HCT116 (cell line): Measurements from ENCODE around the gene SLC2A2. TPM values are rescaled to one million over a fixed set of nuclear protein-coding genes. Genes with fewer than 3 reads are reported as not detected.

Experiments used
- ATAC-seq: fragments of 200-7000 bp; cut with Tn5 transposase; 2 replicates; pipeline ENCODE4 v1.9.1; 2020; ENCODE audit warnings: mild to moderate bottlenecking, moderate library complexity
- BruUV-seq: library from RNA; stranded (reverse); fragments of 400-500 nt; replicated peaks from 2 replicates; lab custom pipeline; 2021; lab: Mats Ljungman, UMichigan
- CTCF ChIA-PET: fragments of 300-600 bp; sonication (Branson Sonifier 250); formaldehyde crosslinking; loops from one replicate; lab custom pipeline; 2021; ENCODE audit warnings: antibody characterized with exemption; lab: Charles Lee
- POLR2A ChIA-PET: fragments of 300-600, 350-600 bp; sonication (Branson Sonifier 250); formaldehyde crosslinking; loops from one replicate; lab custom pipeline; 2021; ENCODE audit warnings: antibody characterized with exemption; lab: Charles Lee
- RAD21 ChIA-PET, 2 experiments: fragments of 300-600 bp; sonication (Branson Sonifier 250); formaldehyde crosslinking; loops; one replicate each; lab custom pipeline; 2023; ENCODE audit warnings: low total read pairs in 2 of 2; ENCODE audit not compliant: uncharacterized antibody in 2 of 2, unreplicated experiment in 2 of 2, low non-redundant PET in 1 of 2; lab: Charles Lee
- DNase-seq: peaks from one replicate; pipeline ENCODE4 v3.0.0-alpha.2; 2010; ENCODE audit warnings: low read depth, low spot score
- H2AFZ ChIP-seq: fragments of 200-600 bp; shearing (Covaris generic), sonication (generic); 2 replicates; pipeline ENCODE4 v1.6.1; 2017; ENCODE audit warnings: low read depth, mixed run types, mixed read lengths, antibody characterized with exemption, low read length; ENCODE audit not compliant: poor library complexity, severe bottlenecking
- H3K27ac ChIP-seq: 2 replicates; pipeline ENCODE4 v1.5.1; 2012; ENCODE audit warnings: low read depth, low read length
- H3K27me3 ChIP-seq: fragments of 200-600 bp; sonication (generic); 2 replicates; pipeline ENCODE4 v1.6.1; 2016; ENCODE audit warnings: mixed run types, low read length, mixed read lengths; ENCODE audit not compliant: insufficient read depth
- H3K36me3 ChIP-seq, 2 experiments: fragments of 200-500 bp in 1 of 2; fragments of 200-600 bp in 1 of 2; sonication (Bioruptor generic) in 1 of 2; sonication (generic) in 1 of 2; 2 replicates each; pipeline versions ENCODE4 v1.5.1 to v1.6.1; 2014 to 2016; ENCODE audit warnings: low read length in 2 of 2, inconsistent platforms in 1 of 2, mixed read lengths in 1 of 2, mixed run types in 1 of 2; ENCODE audit not compliant: insufficient read depth in 2 of 2, control insufficient read depth in 1 of 2
- H3K4me1 ChIP-seq, 2 experiments: fragments of 200-600 bp in 1 of 2; sonication (generic) in 1 of 2; 2 replicates each; pipeline versions ENCODE4 v1.5.1 to v1.6.1; 2012 to 2017; ENCODE audit warnings: low read length in 2 of 2, inconsistent platforms in 1 of 2, mild to moderate bottlenecking in 1 of 2, mixed read lengths in 1 of 2, mixed run types in 1 of 2, moderate library complexity in 1 of 2; ENCODE audit not compliant: insufficient read depth in 2 of 2, control insufficient read depth in 1 of 2
- H3K4me2 ChIP-seq: fragments of 200-600 bp; sonication (generic); 2 replicates; pipeline ENCODE4 v1.6.1; 2017; ENCODE audit warnings: mixed run types, low read length, mixed read lengths
- H3K4me3 ChIP-seq, 2 experiments: fragments of 200-600 bp in 1 of 2; sonication (generic) in 1 of 2; replicated peaks in 1 of 2; 2 replicates each; pipeline ENCODE4 v1.5.1; 2011 to 2016; ENCODE audit warnings: low read length in 2 of 2, control low read depth in 1 of 2, low read depth in 1 of 2, mild to moderate bottlenecking in 1 of 2, mixed read lengths in 1 of 2, mixed run types in 1 of 2
- H3K79me2 ChIP-seq: fragments of 200-600 bp; sonication (generic); 2 replicates; pipeline ENCODE4 v1.6.1; 2017; ENCODE audit warnings: mild to moderate bottlenecking, mixed run types, low read length, moderate library complexity, mixed read lengths; ENCODE audit not compliant: insufficient read depth
- H3K9ac ChIP-seq: fragments of 200-600 bp; sonication (generic); 2 replicates; pipeline ENCODE4 v1.6.1; 2016; ENCODE audit warnings: low read length, mixed read lengths
- H3K9me2 ChIP-seq: fragments of 200-600 bp; sonication (generic), shearing (Covaris generic); 2 replicates; pipeline ENCODE4 v1.6.1; 2017; ENCODE audit warnings: mixed run types, mild to moderate bottlenecking, moderate library complexity; ENCODE audit not compliant: insufficient read depth
- H3K9me3 ChIP-seq, 2 experiments: fragments of 200-500 bp in 1 of 2; fragments of 200-600 bp in 1 of 2; sonication (Bioruptor generic) in 1 of 2; sonication (generic) in 1 of 2; 2 replicates each; pipeline ENCODE4 v1.6.1; 2014 to 2017; ENCODE audit warnings: low read length in 2 of 2, mixed read lengths in 2 of 2, inconsistent platforms in 1 of 2, low read depth in 1 of 2, mild to moderate bottlenecking in 1 of 2, mixed run types in 1 of 2, moderate library complexity in 1 of 2; ENCODE audit not compliant: control insufficient read depth in 1 of 2, insufficient read depth in 1 of 2
- H4K20me1 ChIP-seq: fragments of 200-600 bp; sonication (generic), shearing (Covaris generic); 2 replicates; pipeline ENCODE4 v1.6.1; 2017; ENCODE audit warnings: mixed run types, mild to moderate bottlenecking, moderate library complexity; ENCODE audit not compliant: insufficient read depth
- CEBPB ChIP-seq: IDR thresholded peaks from 2 replicates; pipeline ENCODE4 v1.6.1; 2012; ENCODE audit warnings: low read depth
- EZH2 ChIP-seq: fragments of 200-600 bp; sonication (generic); IDR thresholded peaks from 2 replicates; pipeline ENCODE4 v1.6.1; 2017; ENCODE audit warnings: antibody characterized with exemption, mixed run types
- EZH2phosphoT487 ChIP-seq: fragments of 200-600 bp; IDR thresholded peaks from 2 replicates; pipeline ENCODE4 v1.6.1; 2018; ENCODE audit warnings: antibody characterized with exemption, borderline replicate concordance
- FOSL1 ChIP-seq: IDR thresholded peaks from 2 replicates; pipeline ENCODE4 v1.6.1; 2012; ENCODE audit warnings: low read depth
- POLR2A ChIP-seq: IDR thresholded peaks from 2 replicates; pipeline ENCODE4 v1.7.0; 2011; ENCODE audit warnings: borderline replicate concordance; ENCODE audit not compliant: insufficient read depth, insufficient read length; ENCODE audit errors: extremely low read depth
- SIN3A ChIP-seq: IDR thresholded peaks from 2 replicates; pipeline ENCODE4 v1.6.1; 2012; ENCODE audit warnings: low read depth
- SRF ChIP-seq: IDR thresholded peaks from 2 replicates; pipeline ENCODE4 v1.6.1; 2012; ENCODE audit warnings: low read depth
- TCF7L2 ChIP-seq: IDR thresholded peaks from 2 replicates; pipeline ENCODE4 v1.7.0; 2011; ENCODE audit warnings: borderline replicate concordance, inconsistent platforms; ENCODE audit not compliant: insufficient read depth, insufficient read length; ENCODE audit errors: extremely low read depth
- ZNF274 ChIP-seq: fragments of 200-500 bp; sonication (Bioruptor generic); IDR thresholded peaks from 2 replicates; pipeline ENCODE4 v1.6.1; 2014; ENCODE audit warnings: mild to moderate bottlenecking, low read depth, low read length, inconsistent platforms
- intact Hi-C: fragments of 100-400 bp; cut with micrococcal nuclease; formaldehyde crosslinking; loops from 2 replicates; pipeline ENCODE4 v1.10.0; 2022
- total RNA-seq: library from RNA; stranded (reverse); gene quantifications from one replicate; pipeline ENCODE4 v1.2.1, GENCODE V29; 2021; ENCODE audit not compliant: unreplicated experiment
- TF ChIP-seq, protein P1 (sequence below): IDR thresholded peaks from 2 replicates; pipeline ENCODE4 v1.6.1; 2012; ENCODE audit warnings: low read depth
- TF ChIP-seq, protein P2 (sequence below): IDR thresholded peaks from 2 replicates; pipeline ENCODE4 v1.6.1; 2011; ENCODE audit warnings: mild to moderate bottlenecking, low read length, moderate library complexity; ENCODE audit not compliant: insufficient replicate concordance; ENCODE audit errors: extremely low read depth

SLC2A2 gene
- total RNA-seq, 1 experiment from 2014 or later: not detected

DNA sequence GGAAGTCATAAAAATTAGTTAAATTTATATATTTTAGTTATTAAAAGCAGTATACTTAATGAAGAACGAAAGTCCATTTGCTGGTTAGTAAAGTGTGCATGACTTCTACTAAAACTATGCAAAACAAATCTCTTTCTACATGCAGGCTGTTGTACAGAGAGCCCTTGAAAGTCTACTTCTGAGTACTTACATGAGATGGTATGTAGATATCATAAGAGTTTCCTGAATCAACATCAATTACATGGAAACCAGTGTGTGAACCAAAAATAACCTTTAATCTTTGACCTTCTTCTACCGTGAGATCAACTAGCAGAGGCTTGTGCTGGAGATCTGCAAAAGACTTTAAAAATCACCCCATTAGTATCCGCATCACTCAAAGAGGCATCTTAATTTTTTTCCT lies 42.1 kb upstream of the SLC2A2 start (continued):
- TF ChIP-seq, protein P1, sequence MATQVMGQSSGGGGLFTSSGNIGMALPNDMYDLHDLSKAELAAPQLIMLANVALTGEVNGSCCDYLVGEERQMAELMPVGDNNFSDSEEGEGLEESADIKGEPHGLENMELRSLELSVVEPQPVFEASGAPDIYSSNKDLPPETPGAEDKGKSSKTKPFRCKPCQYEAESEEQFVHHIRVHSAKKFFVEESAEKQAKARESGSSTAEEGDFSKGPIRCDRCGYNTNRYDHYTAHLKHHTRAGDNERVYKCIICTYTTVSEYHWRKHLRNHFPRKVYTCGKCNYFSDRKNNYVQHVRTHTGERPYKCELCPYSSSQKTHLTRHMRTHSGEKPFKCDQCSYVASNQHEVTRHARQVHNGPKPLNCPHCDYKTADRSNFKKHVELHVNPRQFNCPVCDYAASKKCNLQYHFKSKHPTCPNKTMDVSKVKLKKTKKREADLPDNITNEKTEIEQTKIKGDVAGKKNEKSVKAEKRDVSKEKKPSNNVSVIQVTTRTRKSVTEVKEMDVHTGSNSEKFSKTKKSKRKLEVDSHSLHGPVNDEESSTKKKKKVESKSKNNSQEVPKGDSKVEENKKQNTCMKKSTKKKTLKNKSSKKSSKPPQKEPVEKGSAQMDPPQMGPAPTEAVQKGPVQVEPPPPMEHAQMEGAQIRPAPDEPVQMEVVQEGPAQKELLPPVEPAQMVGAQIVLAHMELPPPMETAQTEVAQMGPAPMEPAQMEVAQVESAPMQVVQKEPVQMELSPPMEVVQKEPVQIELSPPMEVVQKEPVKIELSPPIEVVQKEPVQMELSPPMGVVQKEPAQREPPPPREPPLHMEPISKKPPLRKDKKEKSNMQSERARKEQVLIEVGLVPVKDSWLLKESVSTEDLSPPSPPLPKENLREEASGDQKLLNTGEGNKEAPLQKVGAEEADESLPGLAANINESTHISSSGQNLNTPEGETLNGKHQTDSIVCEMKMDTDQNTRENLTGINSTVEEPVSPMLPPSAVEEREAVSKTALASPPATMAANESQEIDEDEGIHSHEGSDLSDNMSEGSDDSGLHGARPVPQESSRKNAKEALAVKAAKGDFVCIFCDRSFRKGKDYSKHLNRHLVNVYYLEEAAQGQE: no peak
- TF ChIP-seq SRF: no peak
- TF ChIP-seq EZH2phosphoT487: no peak

DNA sequence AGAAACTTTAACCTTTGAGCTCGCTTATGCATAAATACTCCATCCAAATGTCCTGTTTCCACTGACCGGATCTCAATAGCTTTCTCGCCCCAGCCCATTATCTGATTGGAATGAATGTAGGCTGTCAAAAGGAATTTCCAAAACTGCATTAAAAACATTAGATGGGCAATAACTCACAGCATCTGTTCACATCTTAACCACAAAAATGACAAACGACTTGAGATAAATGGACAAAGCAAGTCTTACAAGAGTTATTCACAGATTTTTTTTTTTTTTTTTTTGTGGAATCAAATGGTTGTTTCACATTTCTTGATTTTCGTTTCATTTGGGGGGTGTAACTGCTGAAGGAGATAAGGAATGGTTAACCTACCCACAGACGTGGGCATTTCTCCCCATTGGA lies 39.7 kb upstream of the SLC2A2 start:
- POLR2A ChIA-PET: no interaction called here
- ATAC-seq (no peak), DNase-seq (no peak)
- RAD21 ChIA-PET: no interaction called here
- Histone ChIP-seq H3K4me1 (no peaks in the 10 kb centered on the region), H2AFZ (no peak overlapping the region), H3K27me3 (no peaks in the 10 kb centered on the region), H3K9me2 (no peaks in the 10 kb centered on the region), H3K9me3 (no peaks in the 10 kb centered on the region), H3K9ac (no peak overlapping the region), H3K4me2 (no peak overlapping the region), H4K20me1 (no peaks in the 10 kb centered on the region), H3K4me3 (no peak overlapping the region), H3K36me3 (peaks cover 0 to 3% of the 10 kb centered on the region in 2 experiments; a peak in 2 of 4 replicates), H3K27ac (no peak overlapping the region), H3K79me2 (no peaks in the 10 kb centered on the region)
- BruUV-seq: no TSS peak
- TF ChIP-seq EZH2: no peak
- TF ChIP-seq SIN3A: no peak
- no peak for TF ChIP-seq TCF7L2
- TF ChIP-seq ZNF274: no peak
- TF ChIP-seq, protein P2, sequence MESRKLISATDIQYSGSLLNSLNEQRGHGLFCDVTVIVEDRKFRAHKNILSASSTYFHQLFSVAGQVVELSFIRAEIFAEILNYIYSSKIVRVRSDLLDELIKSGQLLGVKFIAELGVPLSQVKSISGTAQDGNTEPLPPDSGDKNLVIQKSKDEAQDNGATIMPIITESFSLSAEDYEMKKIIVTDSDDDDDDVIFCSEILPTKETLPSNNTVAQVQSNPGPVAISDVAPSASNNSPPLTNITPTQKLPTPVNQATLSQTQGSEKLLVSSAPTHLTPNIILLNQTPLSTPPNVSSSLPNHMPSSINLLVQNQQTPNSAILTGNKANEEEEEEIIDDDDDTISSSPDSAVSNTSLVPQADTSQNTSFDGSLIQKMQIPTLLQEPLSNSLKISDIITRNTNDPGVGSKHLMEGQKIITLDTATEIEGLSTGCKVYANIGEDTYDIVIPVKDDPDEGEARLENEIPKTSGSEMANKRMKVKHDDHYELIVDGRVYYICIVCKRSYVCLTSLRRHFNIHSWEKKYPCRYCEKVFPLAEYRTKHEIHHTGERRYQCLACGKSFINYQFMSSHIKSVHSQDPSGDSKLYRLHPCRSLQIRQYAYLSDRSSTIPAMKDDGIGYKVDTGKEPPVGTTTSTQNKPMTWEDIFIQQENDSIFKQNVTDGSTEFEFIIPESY: no peak
- TF ChIP-seq FOSL1: no peak
- TF ChIP-seq POLR2A: no peak
- TF ChIP-seq, protein P1: no peak
- no peak for TF ChIP-seq CEBPB
- no peak for TF ChIP-seq SRF
- intact Hi-C loops: no loop called here
- CTCF ChIA-PET: no interaction called here
